Lower lobe of right lung (tissue), 2 donors: Measurements from ENCODE around the gene MTMR6. TPM values are rescaled to one million over a fixed set of nuclear protein-coding genes. Genes with fewer than 3 reads are reported as not detected.

Experiments used
- ATAC-seq, 2 donors: fragments of 200-7000 bp; cut with Tn5 transposase; one replicate each; pipeline ENCODE4 v1.9.1; 2020 to 2022; ENCODE audit warnings: mild to moderate bottlenecking in 2 of 2, moderate library complexity in 2 of 2
- DNase-seq: peaks from one replicate; pipeline ENCODE4 v3.0.0-alpha.2; 2020
- H3K27ac ChIP-seq: fragments of 200-600 bp; one replicate; pipeline ENCODE4 v1.8.0; 2022
- H3K27me3 ChIP-seq: fragments of 200-600 bp; one replicate; pipeline ENCODE4 v1.8.0; 2022; ENCODE audit warnings: low read depth
- H3K36me3 ChIP-seq: fragments of 200-600 bp; one replicate; pipeline ENCODE4 v1.8.0; 2022; ENCODE audit warnings: mild to moderate bottlenecking
- H3K4me1 ChIP-seq: fragments of 200-600 bp; one replicate; pipeline ENCODE4 v1.8.0; 2022
- H3K4me3 ChIP-seq: fragments of 200-600 bp; one replicate; pipeline ENCODE4 v1.8.0; 2022; ENCODE audit warnings: mild to moderate bottlenecking
- H3K9me3 ChIP-seq: fragments of 200-600 bp; one replicate; pipeline ENCODE4 v1.8.0; 2022
- CTCF ChIP-seq: fragments of 200-600 bp; IDR thresholded peaks from one replicate; pipeline ENCODE4 v1.8.0; 2022; ENCODE audit warnings: antibody characterized with exemption, mild to moderate bottlenecking
- intact Hi-C: fragments of 100-400 bp; cut with DNase I; formaldehyde crosslinking; loops from one replicate; pipeline ENCODE4 v1.11.0; 2022
- total RNA-seq: library from RNA; stranded (reverse); fragmentation: NEBNext Ultra II Directional; extraction: Animal tissue kit (Norgen Biotek cat#: 25700); gene quantifications from one replicate; pipeline ENCODE4 v1.2.1, GENCODE V29; 2021
- donor health status: DM: no; HTN: yes; CAD: no; lungs with severe emphysema.

MTMR6 gene
- total RNA-seq, 1 donor from 2014 or later, result 19.8 TPM

GRCh38 chr13:25227690-25228089 lies 59.6 kb downstream of the MTMR6 start:
- Histone ChIP-seq H3K9me3 (no peaks in the 10 kb centered on the region), H3K36me3 (no peaks in the 10 kb centered on the region), H3K4me1 (peaks cover 2% of the 10 kb centered on the region), H3K27me3 (peaks cover 4% of the 10 kb centered on the region), H3K4me3 (no peak overlapping the region), H3K27ac (no peak overlapping the region)
- ATAC-seq (no peak), DNase-seq (no peak)
- intact Hi-C loops, result no loop called here
- TF ChIP-seq CTCF, result no peak

GRCh38 chr13:25225970-25226369 lies 61.3 kb downstream of the MTMR6 start:
- peaks cover 4% of the 10 kb centered on the region for H3K27me3 ChIP-seq
- no peak for TF ChIP-seq CTCF
- ATAC-seq (no peak), DNase-seq (no peak)
- no peak overlapping the region for H3K4me3 ChIP-seq
- intact Hi-C loops, result no loop called here
- H3K4me1 ChIP-seq, result no peaks in the 10 kb centered on the region
- no peak overlapping the region for H3K27ac ChIP-seq
- no peaks in the 10 kb centered on the region for H3K9me3 ChIP-seq
- no peaks in the 10 kb centered on the region for H3K36me3 ChIP-seq

- no peak for TF ChIP-seq CTCF
- H3K4me1 ChIP-seq, result no peaks in the 10 kb centered on the region
- intact Hi-C loops, result no loop called here
- ATAC-seq (no peak), DNase-seq (no peak)
- H3K4me3 ChIP-seq, result no peak overlapping the region
- no peak overlapping the region for H3K27ac ChIP-seq
- no peaks in the 10 kb centered on the region for H3K9me3 ChIP-seq
- H3K27me3 ChIP-seq, result peaks cover 4% of the 10 kb centered on the region
- no peaks in the 10 kb centered on the region for H3K36me3 ChIP-seq
Observed at GRCh38 chr13:25224151-25224550, 63.1 kb downstream of the MTMR6 start.

GRCh38 chr13:25222740-25223139 lies 64.5 kb downstream of the MTMR6 start:
- Histone ChIP-seq H3K27me3 (peaks cover 3% of the 10 kb centered on the region), H3K4me3 (no peak overlapping the region), H3K27ac (no peak overlapping the region), H3K9me3 (no peaks in the 10 kb centered on the region), H3K4me1 (no peaks in the 10 kb centered on the region), H3K36me3 (no peaks in the 10 kb centered on the region)
- ATAC-seq, result no peak
- DNase-seq, result no peak
- no peak for TF ChIP-seq CTCF
- intact Hi-C loops, result no loop called here

GRCh38 chr13:25218019-25218418 lies 69.3 kb downstream of the MTMR6 start:
- no peaks in the 10 kb centered on the region for H3K27me3 ChIP-seq
- H3K27ac ChIP-seq, result no peak overlapping the region
- H3K9me3 ChIP-seq, result no peaks in the 10 kb centered on the region
- intact Hi-C loops, result no loop called here
- no peaks in the 10 kb centered on the region for H3K36me3 ChIP-seq
- no peak for ATAC-seq
- no peak for DNase-seq
- H3K4me3 ChIP-seq, result no peak overlapping the region
- no peaks in the 10 kb centered on the region for H3K4me1 ChIP-seq
- no peak for TF ChIP-seq CTCF
